ENCODE measurements around the gene CENPB.

- TF ChIP-seq, protein P1, sequence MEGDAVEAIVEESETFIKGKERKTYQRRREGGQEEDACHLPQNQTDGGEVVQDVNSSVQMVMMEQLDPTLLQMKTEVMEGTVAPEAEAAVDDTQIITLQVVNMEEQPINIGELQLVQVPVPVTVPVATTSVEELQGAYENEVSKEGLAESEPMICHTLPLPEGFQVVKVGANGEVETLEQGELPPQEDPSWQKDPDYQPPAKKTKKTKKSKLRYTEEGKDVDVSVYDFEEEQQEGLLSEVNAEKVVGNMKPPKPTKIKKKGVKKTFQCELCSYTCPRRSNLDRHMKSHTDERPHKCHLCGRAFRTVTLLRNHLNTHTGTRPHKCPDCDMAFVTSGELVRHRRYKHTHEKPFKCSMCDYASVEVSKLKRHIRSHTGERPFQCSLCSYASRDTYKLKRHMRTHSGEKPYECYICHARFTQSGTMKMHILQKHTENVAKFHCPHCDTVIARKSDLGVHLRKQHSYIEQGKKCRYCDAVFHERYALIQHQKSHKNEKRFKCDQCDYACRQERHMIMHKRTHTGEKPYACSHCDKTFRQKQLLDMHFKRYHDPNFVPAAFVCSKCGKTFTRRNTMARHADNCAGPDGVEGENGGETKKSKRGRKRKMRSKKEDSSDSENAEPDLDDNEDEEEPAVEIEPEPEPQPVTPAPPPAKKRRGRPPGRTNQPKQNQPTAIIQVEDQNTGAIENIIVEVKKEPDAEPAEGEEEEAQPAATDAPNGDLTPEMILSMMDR (conservative IDR thresholded peaks at IDR 0.05; ENCODE audit: low read depth, low read length) = no peak
- no peak for TF ChIP-seq EZH2 (IDR thresholded peaks at IDR 0.05; ENCODE audit: borderline replicate concordance, low read depth, low read length, poor library complexity, severe bottlenecking)
Measured at GRCh38 chr20:3757268-3757667, 29.3 kb downstream of the CENPB start.
